Body of pancreas (tissue), 4 donors: ENCODE results near the gene PGA4.
"Not testable (repeated sequence)": the region's sequence is repeated elsewhere in the genome, so short reads cannot be mapped to it uniquely, and the experiment has no call there.

Experiments
- CTCF ChIP-seq, 7 experiments: fragments of 450-650 bp in 4 of 7; fragments of 200-600 bp in 3 of 7; sonication (generic) in 3 of 7; IDR thresholded peaks; one replicate each; pipeline ENCODE4 v1.5.1; 2016 to 2019; ENCODE audit warnings: antibody characterized with exemption in 7 of 7
- POLR2A ChIP-seq, 3 donors: fragments of 450-650 bp; IDR thresholded peaks; one replicate each; pipeline ENCODE4 v1.6.1; 2016; ENCODE audit warnings: antibody characterized with exemption in 3 of 3, mild to moderate bottlenecking in 2 of 3

GRCh38 chr11:61180205-61180604 is 41.9 kb upstream of the PGA4 start:
- TF ChIP-seq POLR2A, CTCF (IDR thresholded peaks at IDR 0.05): not testable (repeated sequence)
